HFFc6 (cell line): ENCODE measurements around the gene MOB3A. TPM values are rescaled to one million over a fixed set of nuclear protein-coding genes. Genes with fewer than 3 reads are reported as not detected.
"Not testable (repeated sequence)": the region's sequence is repeated elsewhere in the genome, so short reads cannot be mapped to it uniquely, and the experiment has no call there.

Experiments used
- DNase-seq: peaks from one replicate; pipeline ENCODE4 v3.0.0-alpha.2; 2018
- H3K27ac Mint-ChIP-seq: 2 replicates; pipeline ENCODE4 v1.8.0; 2020; ENCODE audit warnings: mild to moderate bottlenecking, mixed read lengths
- H3K27me3 Mint-ChIP-seq: 2 replicates; pipeline ENCODE4 v1.8.0; 2021; ENCODE audit warnings: mild to moderate bottlenecking, moderate library complexity, mixed read lengths; ENCODE audit not compliant: insufficient read depth
- H3K36me3 Mint-ChIP-seq: 2 replicates; pipeline ENCODE4 v1.8.0; 2021; ENCODE audit warnings: low read depth, mixed read lengths
- H3K4me1 Mint-ChIP-seq: 2 replicates; pipeline ENCODE4 v1.8.0; 2020; ENCODE audit warnings: low read depth, mixed read lengths
- H3K4me3 Mint-ChIP-seq: 2 replicates; pipeline ENCODE4 v1.8.0; 2020; ENCODE audit warnings: mild to moderate bottlenecking, moderate library complexity, mixed read lengths
- H3K9me3 Mint-ChIP-seq: 2 replicates; pipeline ENCODE4 v1.8.0; 2020; ENCODE audit warnings: mild to moderate bottlenecking, mixed read lengths
- total RNA-seq, 6 experiments: library from RNA; stranded (reverse); fragmentation: NEBNext Ultra II Directional; extraction: Animal tissue kit (Norgen Biotek cat#: 25700); gene quantifications; 2 replicates in 1 of 6; 3 replicates in 5 of 6; pipeline ENCODE4 v1.2.3, GENCODE V29; 2021
- TF ChIP-seq, protein P1 (sequence below): fragments of 200-600 bp; sonication (generic); IDR thresholded peaks from 2 replicates; pipeline ENCODE4 v1.5.0; 2021; ENCODE audit warnings: antibody characterized with exemption, mild to moderate bottlenecking

Gene MOB3A
- total RNA-seq, 6 experiments from 2014 or later: 47.1 to 52.6 (median 51.2) TPM

GRCh38 chr19:2129022-2129421, 32.9 kb upstream of the MOB3A start:
- peaks cover 10% of the 10 kb centered on the region; the same call in 1 of the 2 replicates for H3K36me3 Mint-ChIP-seq
- TF ChIP-seq, protein P1, sequence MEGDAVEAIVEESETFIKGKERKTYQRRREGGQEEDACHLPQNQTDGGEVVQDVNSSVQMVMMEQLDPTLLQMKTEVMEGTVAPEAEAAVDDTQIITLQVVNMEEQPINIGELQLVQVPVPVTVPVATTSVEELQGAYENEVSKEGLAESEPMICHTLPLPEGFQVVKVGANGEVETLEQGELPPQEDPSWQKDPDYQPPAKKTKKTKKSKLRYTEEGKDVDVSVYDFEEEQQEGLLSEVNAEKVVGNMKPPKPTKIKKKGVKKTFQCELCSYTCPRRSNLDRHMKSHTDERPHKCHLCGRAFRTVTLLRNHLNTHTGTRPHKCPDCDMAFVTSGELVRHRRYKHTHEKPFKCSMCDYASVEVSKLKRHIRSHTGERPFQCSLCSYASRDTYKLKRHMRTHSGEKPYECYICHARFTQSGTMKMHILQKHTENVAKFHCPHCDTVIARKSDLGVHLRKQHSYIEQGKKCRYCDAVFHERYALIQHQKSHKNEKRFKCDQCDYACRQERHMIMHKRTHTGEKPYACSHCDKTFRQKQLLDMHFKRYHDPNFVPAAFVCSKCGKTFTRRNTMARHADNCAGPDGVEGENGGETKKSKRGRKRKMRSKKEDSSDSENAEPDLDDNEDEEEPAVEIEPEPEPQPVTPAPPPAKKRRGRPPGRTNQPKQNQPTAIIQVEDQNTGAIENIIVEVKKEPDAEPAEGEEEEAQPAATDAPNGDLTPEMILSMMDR: no peak
- H3K27ac Mint-ChIP-seq: no peak overlapping the region
- no peaks in the 10 kb centered on the region for H3K4me1 Mint-ChIP-seq
- no peaks in the 10 kb centered on the region for H3K27me3 Mint-ChIP-seq
- H3K4me3 Mint-ChIP-seq: no peak overlapping the region
- no peaks in the 10 kb centered on the region for H3K9me3 Mint-ChIP-seq
- no peak for DNase-seq

- H3K9me3 Mint-ChIP-seq, H3K27me3 Mint-ChIP-seq, H3K4me1 Mint-ChIP-seq, H3K36me3 Mint-ChIP-seq, DNase-seq, H3K27ac Mint-ChIP-seq, H3K4me3 Mint-ChIP-seq: not testable (repeated sequence)
Measured at GRCh38 chr19:2128252-2128651, 32.1 kb upstream of the MOB3A start.

GRCh38 chr19:2127758-2128157, 31.6 kb upstream of the MOB3A start:
- TF ChIP-seq, protein P1: no peak
- no peak for DNase-seq
- no peak overlapping the region for H3K4me3 Mint-ChIP-seq
- no peak overlapping the region for H3K27ac Mint-ChIP-seq
- no peaks in the 10 kb centered on the region for H3K9me3 Mint-ChIP-seq
- H3K36me3 Mint-ChIP-seq: peaks cover 5% of the 10 kb centered on the region; the same call in 1 of the 2 replicates
- no peaks in the 10 kb centered on the region for H3K27me3 Mint-ChIP-seq
- no peaks in the 10 kb centered on the region for H3K4me1 Mint-ChIP-seq

DNA sequence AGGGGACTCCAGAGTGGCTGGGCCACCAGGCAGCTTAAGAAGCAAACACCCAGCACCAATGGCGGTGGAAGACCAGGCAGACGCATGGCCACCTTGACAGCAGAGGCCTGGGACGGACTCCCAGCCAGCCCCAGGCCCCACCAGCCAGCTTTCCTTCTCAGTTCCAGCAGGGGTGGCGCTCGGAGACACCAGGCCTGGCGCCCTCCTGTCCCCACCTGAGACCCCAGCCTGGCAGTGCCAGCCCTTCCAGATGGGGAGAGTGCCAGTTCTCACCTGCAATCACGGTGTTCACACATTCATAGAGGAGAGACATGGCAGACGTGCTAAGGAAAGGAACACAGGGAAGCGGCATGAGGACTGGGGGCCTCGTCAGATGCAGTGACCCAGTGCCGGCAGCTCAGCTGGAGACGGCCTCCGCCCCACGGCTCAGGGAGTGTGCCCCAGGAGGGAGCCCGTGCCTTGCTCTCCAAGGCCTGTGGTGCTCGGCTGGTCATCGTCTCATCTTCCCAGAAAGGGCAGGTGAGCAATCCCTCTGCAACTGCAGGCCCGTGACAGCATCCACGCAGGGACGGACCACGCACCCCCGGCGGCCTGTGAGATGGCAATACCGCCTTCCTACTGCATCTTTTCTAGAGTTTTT, 30.9 kb upstream of the MOB3A start:
- no peak for DNase-seq
- Mint-ChIP-seq H3K27ac (no peak overlapping the region), H3K4me3 (no peak overlapping the region), H3K4me1 (no peaks in the 10 kb centered on the region), H3K27me3 (no peaks in the 10 kb centered on the region), H3K36me3 (0 out of 2 replicates have a peak, but pooled peaks cover 5% of the 10 kb centered on the region), H3K9me3 (no peaks in the 10 kb centered on the region)
- TF ChIP-seq, protein P1: no peak

GRCh38 chr19:2123682-2124387, 27.7 kb upstream of the MOB3A start:
- Mint-ChIP-seq H3K4me1 (no peaks in the 10 kb centered on the region), H3K27me3 (no peaks in the 10 kb centered on the region), H3K36me3 (peaks cover 8% of the 10 kb centered on the region), H3K9me3 (no peaks in the 10 kb centered on the region), H3K27ac (no peak overlapping the region), H3K4me3 (no peak overlapping the region)
- TF ChIP-seq, protein P1: no peak
- no peak for DNase-seq

GRCh38 chr19:2122982-2123381, 26.9 kb upstream of the MOB3A start:
- H3K9me3 Mint-ChIP-seq: no peaks in the 10 kb centered on the region
- TF ChIP-seq, protein P1: no peak
- peaks cover 10% of the 10 kb centered on the region for H3K36me3 Mint-ChIP-seq
- no peaks in the 10 kb centered on the region for H3K4me1 Mint-ChIP-seq
- H3K27me3 Mint-ChIP-seq: no peaks in the 10 kb centered on the region; the same call in 1 of the 2 replicates
- no peak overlapping the region for H3K4me3 Mint-ChIP-seq
- DNase-seq: no peak
- no peak overlapping the region for H3K27ac Mint-ChIP-seq
